HG03520 (cell line): Measurements from ENCODE around the gene SCGB2B2.
"Not testable (repeated sequence)": the region's sequence is repeated elsewhere in the genome, so short reads cannot be mapped to it uniquely, and the experiment has no call there.

Experiments used
- ATAC-seq: cut with Tn5 transposase; IDR thresholded peaks from one replicate; pipeline ENCODE4 v1.9.1; 2021; ENCODE audit warnings: mild to moderate bottlenecking, moderate library complexity; ENCODE audit not compliant: unreplicated experiment

Gene SCGB2B2

GRCh38 chr19:34669305-34669704 is 7.7 kb downstream of the SCGB2B2 start:
- no peak for ATAC-seq

GRCh38 chr19:34668690-34669089 is 8.3 kb downstream of the SCGB2B2 start:
- ATAC-seq, result not testable (repeated sequence)

- ATAC-seq, result not testable (repeated sequence)
Observed at GRCh38 chr19:34668077-34668689, 8.8 kb downstream of the SCGB2B2 start.

GRCh38 chr19:34667349-34668076 is 9.4 kb downstream of the SCGB2B2 start:
- ATAC-seq, result no peak

- no peak for ATAC-seq
Observed at GRCh38 chr19:34666958-34667265, 10.0 kb downstream of the SCGB2B2 start.

- ATAC-seq, result no peak
Observed at GRCh38 chr19:34666200-34666957, 10.6 kb downstream of the SCGB2B2 start.

GRCh38 chr19:34665275-34665674 is 11.7 kb downstream of the SCGB2B2 start:
- not testable (repeated sequence) for ATAC-seq

- no peak for ATAC-seq
Observed at GRCh38 chr19:34664870-34665269, 12.1 kb downstream of the SCGB2B2 start.

- ATAC-seq, result no peak
Observed at GRCh38 chr19:34664168-34664567, 12.8 kb downstream of the SCGB2B2 start.

GRCh38 chr19:34662919-34663318 is 14.0 kb downstream of the SCGB2B2 start:
- ATAC-seq, result no peak

GRCh38 chr19:34661357-34661756 is 15.6 kb downstream of the SCGB2B2 start:
- no peak for ATAC-seq

- ATAC-seq, result no peak
Observed at GRCh38 chr19:34655651-34656050, 21.3 kb downstream of the SCGB2B2 start.

- no peak for ATAC-seq
Observed at GRCh38 chr19:34654796-34655195, 22.2 kb downstream of the SCGB2B2 start.

GRCh38 chr19:34651747-34652146 is 25.2 kb downstream of the SCGB2B2 start:
- ATAC-seq, result no peak

- ATAC-seq, result no peak
Observed at GRCh38 chr19:34649886-34650543, 26.9 kb downstream of the SCGB2B2 start.

- ATAC-seq, result no peak
Observed at GRCh38 chr19:34645551-34645950, 31.4 kb downstream of the SCGB2B2 start.

GRCh38 chr19:34644991-34645461 is 31.9 kb downstream of the SCGB2B2 start:
- no peak for ATAC-seq

- ATAC-seq, result no peak
Observed at GRCh38 chr19:34642241-34642640, 34.7 kb downstream of the SCGB2B2 start.

GRCh38 chr19:34639491-34640085 is 37.4 kb downstream of the SCGB2B2 start:
- no peak for ATAC-seq

GRCh38 chr19:34633802-34634201 is 43.2 kb downstream of the SCGB2B2 start:
- ATAC-seq, result no peak
